ENCODE data around the gene TMED8. TPM values are rescaled to one million over a fixed set of nuclear protein-coding genes. Genes with fewer than 3 reads are reported as not detected.
A peak's percentile ranks its signal among the peaks of the same experiment; 100 is the strongest.

TMED8 gene
- total and polyA plus RNA-seq, 2 of the 13 experiments (the other 11 are each of a cell fraction or from before 2014, with no cell fraction given), result 6.0 to 11.7 TPM

- TF ChIP-seq, protein P1, sequence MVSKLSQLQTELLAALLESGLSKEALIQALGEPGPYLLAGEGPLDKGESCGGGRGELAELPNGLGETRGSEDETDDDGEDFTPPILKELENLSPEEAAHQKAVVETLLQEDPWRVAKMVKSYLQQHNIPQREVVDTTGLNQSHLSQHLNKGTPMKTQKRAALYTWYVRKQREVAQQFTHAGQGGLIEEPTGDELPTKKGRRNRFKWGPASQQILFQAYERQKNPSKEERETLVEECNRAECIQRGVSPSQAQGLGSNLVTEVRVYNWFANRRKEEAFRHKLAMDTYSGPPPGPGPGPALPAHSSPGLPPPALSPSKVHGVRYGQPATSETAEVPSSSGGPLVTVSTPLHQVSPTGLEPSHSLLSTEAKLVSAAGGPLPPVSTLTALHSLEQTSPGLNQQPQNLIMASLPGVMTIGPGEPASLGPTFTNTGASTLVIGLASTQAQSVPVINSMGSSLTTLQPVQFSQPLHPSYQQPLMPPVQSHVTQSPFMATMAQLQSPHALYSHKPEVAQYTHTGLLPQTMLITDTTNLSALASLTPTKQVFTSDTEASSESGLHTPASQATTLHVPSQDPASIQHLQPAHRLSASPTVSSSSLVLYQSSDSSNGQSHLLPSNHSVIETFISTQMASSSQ (IDR thresholded peaks at IDR 0.05; ENCODE audit: low read depth), result no peak
- TF ChIP-seq, protein P1 (CRISPR knock-in tag; IDR thresholded peaks at IDR 0.05; ENCODE audit: borderline replicate concordance), result no peak
- TF ChIP-seq ZNF781 (CRISPR knock-in tag; IDR thresholded peaks at IDR 0.05; ENCODE audit: borderline replicate concordance, not compliant biosample characterization) (no peak), ZNF646 (CRISPR knock-in tag; IDR thresholded peaks at IDR 0.05) (no peak), FOXA1 (IDR thresholded peaks at IDR 0.05) (no peak), FOXA1 (CRISPR knock-in tag; IDR thresholded peaks at IDR 0.05) (peak; percentile 61), CCDC6 (CRISPR knock-in tag; IDR thresholded peaks at IDR 0.05) (no peak), GPN1 (CRISPR knock-in tag; IDR thresholded peaks at IDR 0.05; ENCODE audit: borderline replicate concordance) (no peak), ZNF432 (CRISPR knock-in tag; IDR thresholded peaks at IDR 0.05; ENCODE audit: borderline replicate concordance) (no peak), ZNF674 (CRISPR knock-in tag; IDR thresholded peaks at IDR 0.05; ENCODE audit: low read depth) (no peak), ZC3H4 (CRISPR knock-in tag; IDR thresholded peaks at IDR 0.05; ENCODE audit: borderline replicate concordance) (no peak)
- TF ChIP-seq, protein P2, sequence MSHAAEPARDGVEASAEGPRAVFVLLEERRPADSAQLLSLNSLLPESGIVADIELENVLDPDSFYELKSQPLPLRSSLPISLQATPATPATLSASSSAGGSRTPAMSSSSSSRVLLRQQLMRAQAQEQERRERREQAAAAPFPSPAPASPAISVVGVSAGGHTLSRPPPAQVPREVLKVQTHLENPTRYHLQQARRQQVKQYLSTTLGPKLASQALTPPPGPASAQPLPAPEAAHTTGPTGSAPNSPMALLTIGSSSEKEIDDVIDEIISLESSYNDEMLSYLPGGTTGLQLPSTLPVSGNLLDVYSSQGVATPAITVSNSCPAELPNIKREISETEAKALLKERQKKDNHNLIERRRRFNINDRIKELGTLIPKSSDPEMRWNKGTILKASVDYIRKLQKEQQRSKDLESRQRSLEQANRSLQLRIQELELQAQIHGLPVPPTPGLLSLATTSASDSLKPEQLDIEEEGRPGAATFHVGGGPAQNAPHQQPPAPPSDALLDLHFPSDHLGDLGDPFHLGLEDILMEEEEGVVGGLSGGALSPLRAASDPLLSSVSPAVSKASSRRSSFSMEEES (CRISPR knock-in tag; IDR thresholded peaks at IDR 0.05), result peak; percentile 92
Observed at GRCh38 chr14:77303417-77304156, 73.3 kb downstream of the TMED8 start (continued).
